Measurements from ENCODE around the gene ITGA8. TPM values are rescaled to one million over a fixed set of nuclear protein-coding genes. Genes with fewer than 3 reads are reported as not detected.

Gene ITGA8
- total RNA-seq, 1 donor from 2014 or later = 6.9 TPM

GRCh38 chr10:15487376-15487775, 232.3 kb downstream of the ITGA8 start:
- H3K9me3 Mint-ChIP-seq (ENCODE audit: unreplicated experiment) = no peaks in the 10 kb centered on the region
- no peak overlapping the region for H3K27ac Mint-ChIP-seq (ENCODE audit: unreplicated experiment)
- no peak for TF ChIP-seq CTCF (IDR thresholded peaks at IDR 0.05)
- no peaks in the 10 kb centered on the region for H3K27me3 Mint-ChIP-seq (ENCODE audit: unreplicated experiment)
- H3K4me3 Mint-ChIP-seq (ENCODE audit: unreplicated experiment) = no peak overlapping the region
- no peak for DNase-seq (ENCODE audit: extremely low spot score, unreplicated experiment)
- no peaks in the 10 kb centered on the region for H3K36me3 Mint-ChIP-seq (ENCODE audit: unreplicated experiment)
- peaks cover 38% of the 10 kb centered on the region for H3K4me1 Mint-ChIP-seq (ENCODE audit: unreplicated experiment)

GRCh38 chr10:15486404-15486803, 233.3 kb downstream of the ITGA8 start:
- no peak for TF ChIP-seq CTCF (IDR thresholded peaks at IDR 0.05)
- DNase-seq (ENCODE audit: extremely low spot score, unreplicated experiment) = no peak
- H3K27me3 Mint-ChIP-seq (ENCODE audit: unreplicated experiment) = no peaks in the 10 kb centered on the region
- no peaks in the 10 kb centered on the region for H3K36me3 Mint-ChIP-seq (ENCODE audit: unreplicated experiment)
- H3K9me3 Mint-ChIP-seq (ENCODE audit: unreplicated experiment) = no peaks in the 10 kb centered on the region
- peak overlapping the region; percentile 38 for H3K27ac Mint-ChIP-seq (ENCODE audit: unreplicated experiment)
- H3K4me1 Mint-ChIP-seq (ENCODE audit: unreplicated experiment) = peaks cover 40% of the 10 kb centered on the region
- no peak overlapping the region for H3K4me3 Mint-ChIP-seq (ENCODE audit: unreplicated experiment)

GRCh38 chr10:15485684-15486316, 233.9 kb downstream of the ITGA8 start:
- DNase-seq (ENCODE audit: extremely low spot score, unreplicated experiment) = no peak
- Mint-ChIP-seq H3K4me1 (ENCODE audit: unreplicated experiment) (peaks cover 43% of the 10 kb centered on the region), H3K27ac (ENCODE audit: unreplicated experiment) (peak overlapping the region; percentile 14), H3K36me3 (ENCODE audit: unreplicated experiment) (peaks cover 3% of the 10 kb centered on the region), H3K4me3 (ENCODE audit: unreplicated experiment) (no peak overlapping the region), H3K27me3 (ENCODE audit: unreplicated experiment) (no peaks in the 10 kb centered on the region), H3K9me3 (ENCODE audit: unreplicated experiment) (no peaks in the 10 kb centered on the region)
- no peak for TF ChIP-seq CTCF (IDR thresholded peaks at IDR 0.05)

- no peak for TF ChIP-seq CTCF (IDR thresholded peaks at IDR 0.05)
These were observed 234.7 kb downstream of the ITGA8 start for GRCh38 chr10:15485027-15485426.

GRCh38 chr10:15484128-15484527, 235.6 kb downstream of the ITGA8 start:
- TF ChIP-seq CTCF (IDR thresholded peaks at IDR 0.05) = no peak
- Mint-ChIP-seq H3K36me3 (ENCODE audit: unreplicated experiment) (peaks cover 3% of the 10 kb centered on the region), H3K4me1 (ENCODE audit: unreplicated experiment) (peaks cover 50% of the 10 kb centered on the region), H3K27ac (ENCODE audit: unreplicated experiment) (no peak overlapping the region), H3K9me3 (ENCODE audit: unreplicated experiment) (no peaks in the 10 kb centered on the region), H3K27me3 (ENCODE audit: unreplicated experiment) (no peaks in the 10 kb centered on the region), H3K4me3 (ENCODE audit: unreplicated experiment) (no peak overlapping the region)
- DNase-seq (ENCODE audit: extremely low spot score, unreplicated experiment) = no peak

More at GRCh38 chr10:15485027-15485426, 234.7 kb downstream of the ITGA8 start:
- no peaks in the 10 kb centered on the region for H3K9me3 Mint-ChIP-seq (ENCODE audit: unreplicated experiment)
- DNase-seq (ENCODE audit: extremely low spot score, unreplicated experiment) = no peak
- no peak overlapping the region for H3K27ac Mint-ChIP-seq (ENCODE audit: unreplicated experiment)
- peaks cover 3% of the 10 kb centered on the region for H3K36me3 Mint-ChIP-seq (ENCODE audit: unreplicated experiment)
- H3K27me3 Mint-ChIP-seq (ENCODE audit: unreplicated experiment) = no peaks in the 10 kb centered on the region
- no peak overlapping the region for H3K4me3 Mint-ChIP-seq (ENCODE audit: unreplicated experiment)
- peaks cover 44% of the 10 kb centered on the region for H3K4me1 Mint-ChIP-seq (ENCODE audit: unreplicated experiment)

Measured in osteocyte (in vitro differentiated cells).